Peyer's patch (tissue), 4 donors: ENCODE results near the gene CYP1A1.
"Not testable (repeated sequence)": the region's sequence is repeated elsewhere in the genome, so short reads cannot be mapped to it uniquely, and the experiment has no call there.

Experiments
- CTCF ChIP-seq, 6 experiments: fragments of 450-650 bp in 4 of 6; fragments of 200-600 bp in 2 of 6; sonication (generic) in 1 of 6; IDR thresholded peaks; one replicate each; pipeline ENCODE4 v1.5.1; 2017 to 2019; ENCODE audit warnings: antibody characterized with exemption in 6 of 6, mild to moderate bottlenecking in 3 of 6, moderate library complexity in 1 of 6
- POLR2A ChIP-seq, 2 donors: fragments of 450-650 bp; IDR thresholded peaks; one replicate each; pipeline ENCODE4 v1.5.1; 2017; ENCODE audit warnings: antibody characterized with exemption in 2 of 2, mild to moderate bottlenecking in 2 of 2, moderate library complexity in 2 of 2

GRCh38 chr15:74728699-74729098 lies 3.4 kb upstream of the CYP1A1 start:
- TF ChIP-seq CTCF, POLR2A (IDR thresholded peaks at IDR 0.05): not testable (repeated sequence)
